WTC11 (cell line): ENCODE results near the gene GIGYF1. TPM values are rescaled to one million over a fixed set of nuclear protein-coding genes. Genes with fewer than 3 reads are reported as not detected.

Experiments used
- ATAC-seq: fragments of 200-7000 bp; cut with Tn5 transposase; 2 replicates; pipeline ENCODE4 v1.10.0; 2021; ENCODE audit warnings: mild to moderate bottlenecking, moderate library complexity
- CTCF ChIA-PET: fragments of 300-600 bp; sonication (Branson Sonifier 250); formaldehyde crosslinking; loops from one replicate; lab custom pipeline; 2021; ENCODE audit warnings: antibody characterized with exemption; lab: Charles Lee
- POLR2A ChIA-PET: fragments of 350-600 bp; sonication (Branson Sonifier 250); formaldehyde crosslinking; loops from one replicate; lab custom pipeline; 2021; ENCODE audit warnings: antibody characterized with exemption; lab: Charles Lee
- DNase-seq: peaks from one replicate; pipeline ENCODE4 v3.0.0; 2021; ENCODE audit warnings: low spot score
- H3K27ac Mint-ChIP-seq: 2 replicates; pipeline ENCODE4 v1.8.0; 2021; ENCODE audit warnings: mixed read lengths
- H3K27me3 Mint-ChIP-seq: 2 replicates; pipeline ENCODE4 v1.8.0; 2021; ENCODE audit warnings: low read depth, mild to moderate bottlenecking, moderate library complexity, mixed read lengths
- H3K36me3 Mint-ChIP-seq: 2 replicates; pipeline ENCODE4 v1.8.0; 2021; ENCODE audit warnings: mixed read lengths
- H3K4me1 Mint-ChIP-seq: 2 replicates; pipeline ENCODE4 v1.8.0; 2022; ENCODE audit warnings: mixed read lengths
- H3K4me3 Mint-ChIP-seq: 2 replicates; pipeline ENCODE4 v1.8.0; 2021; ENCODE audit warnings: mild to moderate bottlenecking, moderate library complexity, mixed read lengths
- H3K9me3 Mint-ChIP-seq: 2 replicates; pipeline ENCODE4 v1.8.0; 2021; ENCODE audit warnings: mixed read lengths
- ATF1 ChIP-seq: sonication (generic); formaldehyde crosslinking; IDR thresholded peaks from 2 replicates; pipeline ENCODE4 v1.8.1; 2023; ENCODE audit warnings: mild to moderate bottlenecking, moderate library complexity, missing genetic modification reagents
- ELF4 ChIP-seq: sonication (generic); formaldehyde crosslinking; IDR thresholded peaks from 2 replicates; pipeline ENCODE4 v1.8.1; 2022; ENCODE audit warnings: low read depth, mild to moderate bottlenecking, moderate library complexity, missing genetic modification reagents
- ESRRA ChIP-seq: sonication (generic); formaldehyde crosslinking; IDR thresholded peaks from 2 replicates; pipeline ENCODE4 v1.8.1; 2022; ENCODE audit warnings: mild to moderate bottlenecking, missing genetic modification reagents, borderline replicate concordance
- HMGA2 ChIP-seq: fragments of 250-450 bp; sonication (Bioruptor Pico); IDR thresholded peaks from 2 replicates; pipeline ENCODE4 v1.4.0; 2021; ENCODE audit warnings: mild to moderate bottlenecking, moderate library complexity
- MYBL2 ChIP-seq: sonication (generic); formaldehyde crosslinking; IDR thresholded peaks from 2 replicates; pipeline ENCODE4 v1.8.1; 2023; ENCODE audit warnings: mild to moderate bottlenecking, moderate library complexity, missing genetic modification reagents
- TEAD1 ChIP-seq: sonication (generic); formaldehyde crosslinking; IDR thresholded peaks from 2 replicates; pipeline ENCODE4 v1.8.0; 2022; ENCODE audit warnings: mild to moderate bottlenecking, missing genetic modification reagents
- TEAD4 ChIP-seq: sonication (generic); formaldehyde crosslinking; IDR thresholded peaks from 2 replicates; pipeline ENCODE4 v1.8.0; 2022; ENCODE audit warnings: mild to moderate bottlenecking, missing genetic modification reagents
- TP53 ChIP-seq: sonication (generic); formaldehyde crosslinking; IDR thresholded peaks from 2 replicates; pipeline ENCODE4 v1.8.1; 2023; ENCODE audit warnings: mild to moderate bottlenecking, missing genetic modification reagents
- ZBTB21 ChIP-seq: sonication (generic); formaldehyde crosslinking; IDR thresholded peaks from 2 replicates; pipeline ENCODE4 v1.8.1; 2023; ENCODE audit warnings: mild to moderate bottlenecking, missing genetic modification reagents, borderline replicate concordance
- ZNF219 ChIP-seq: sonication (generic); formaldehyde crosslinking; IDR thresholded peaks from 2 replicates; pipeline ENCODE4 v1.8.0; 2023; ENCODE audit warnings: missing genetic modification reagents, mild to moderate bottlenecking, borderline replicate concordance
- ZNF232 ChIP-seq: sonication (generic); formaldehyde crosslinking; IDR thresholded peaks from 2 replicates; pipeline ENCODE4 v1.8.0; 2022; ENCODE audit warnings: mild to moderate bottlenecking, missing genetic modification reagents
- ZNF317 ChIP-seq: sonication (generic); formaldehyde crosslinking; IDR thresholded peaks from 2 replicates; pipeline ENCODE4 v1.8.1; 2023; ENCODE audit warnings: low read depth, mild to moderate bottlenecking, moderate library complexity, missing genetic modification reagents, borderline replicate concordance
- total RNA-seq: library from RNA; stranded (reverse); gene quantifications from 3 replicates; pipeline ENCODE4 v1.2.3, GENCODE V29; 2021
- TF ChIP-seq, protein P1 (sequence below): sonication (generic); formaldehyde crosslinking; IDR thresholded peaks from 2 replicates; pipeline ENCODE4 v1.8.1; 2022; ENCODE audit warnings: mild to moderate bottlenecking, moderate library complexity, missing genetic modification reagents
- TF ChIP-seq, protein P2 (sequence below): fragments of 250-450 bp; sonication (Bioruptor Pico); IDR thresholded peaks from 2 replicates; pipeline ENCODE4 v2.1.2; 2022; ENCODE audit warnings: mild to moderate bottlenecking, moderate library complexity
- TF ChIP-seq, protein P3 (sequence below): sonication (generic); formaldehyde crosslinking; IDR thresholded peaks from 2 replicates; pipeline ENCODE4 v1.8.1; 2022; ENCODE audit warnings: low read depth, missing genetic modification reagents, borderline replicate concordance
- TF ChIP-seq, protein P4 (sequence below): sonication (generic); formaldehyde crosslinking; IDR thresholded peaks from 2 replicates; pipeline ENCODE4 v1.8.0; 2022; ENCODE audit warnings: missing genetic modification reagents
- TF ChIP-seq, protein P5 (sequence below): sonication (generic); formaldehyde crosslinking; IDR thresholded peaks from 2 replicates; pipeline ENCODE4 v1.8.1; 2023; ENCODE audit warnings: mild to moderate bottlenecking, missing genetic modification reagents, moderate library complexity

GIGYF1 gene
- total RNA-seq, 1 experiment from 2014 or later, result 130 TPM

DNA sequence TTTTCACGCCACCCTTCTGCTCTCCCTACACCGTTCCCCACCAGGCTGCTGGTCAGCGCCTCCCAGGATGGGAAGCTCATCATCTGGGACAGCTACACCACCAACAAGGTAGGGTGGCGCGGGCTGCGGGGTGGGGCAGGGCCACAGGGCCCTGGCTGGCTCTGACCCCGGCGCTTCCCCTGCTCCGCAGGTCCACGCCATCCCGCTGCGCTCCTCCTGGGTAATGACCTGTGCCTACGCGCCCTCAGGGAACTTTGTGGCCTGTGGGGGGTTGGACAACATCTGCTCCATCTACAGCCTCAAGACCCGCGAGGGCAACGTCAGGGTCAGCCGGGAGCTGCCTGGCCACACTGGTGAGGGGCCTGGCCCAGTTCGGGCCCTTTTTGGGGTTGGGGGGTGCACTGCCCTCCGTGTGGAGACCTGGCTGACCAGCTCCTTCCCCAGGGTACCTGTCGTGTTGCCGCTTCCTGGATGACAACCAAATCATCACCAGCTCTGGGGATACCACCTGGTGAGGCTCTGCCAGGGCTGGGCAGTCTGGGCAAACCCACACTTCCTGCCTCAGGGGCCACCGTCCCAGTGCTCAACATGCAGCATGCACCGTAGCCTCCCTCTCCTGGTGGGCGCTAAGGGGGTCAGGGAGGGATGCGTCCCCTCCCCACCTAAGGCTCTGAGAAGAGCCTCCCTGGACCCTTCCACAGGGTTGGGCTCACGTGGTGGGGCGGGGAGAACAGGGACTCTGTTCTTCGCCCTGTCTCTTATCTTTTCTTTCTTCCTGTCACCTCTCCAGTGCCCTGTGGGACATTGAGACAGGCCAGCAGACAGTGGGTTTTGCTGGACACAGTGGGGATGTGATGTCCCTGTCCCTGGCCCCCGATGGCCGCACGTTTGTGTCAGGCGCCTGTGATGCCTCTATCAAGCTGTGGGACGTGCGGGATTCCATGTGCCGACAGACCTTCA, 16.5 kb downstream of the GIGYF1 start:
- Mint-ChIP-seq H3K4me1 (peaks cover 11% of the 10 kb centered on the region), H3K9me3 (no peaks in the 10 kb centered on the region), H3K4me3 (no peak overlapping the region; the same call in 1 of the 2 replicates), H3K36me3 (peaks cover 14% of the 10 kb centered on the region), H3K27ac (no peak overlapping the region), H3K27me3 (peaks cover 6% of the 10 kb centered on the region)
- CTCF ChIA-PET, result interaction anchor here (0.9 to 4.1 kb wide), 7 partner anchors 13 to 65 kb away, joined by 3 to 18 read pairs (median 5); partner anchors contain the start of gene MOSPD3
- DNase-seq, result no peak
- POLR2A ChIA-PET, result interaction anchor here (0.6 to 2.0 kb wide), 5 partner anchors 11 to 175 kb away, joined by 3 to 9 read pairs (median 3); partner anchors contain the start of genes POP7 and SLC12A9
- TF ChIP-seq TEAD4 (CRISPR knock-in tag) (no peak), MYBL2 (no peak), HMGA2 (no peak), ZNF232 (CRISPR knock-in tag) (no peak), ATF1 (0 out of 2 replicates have a peak, but pooled peaks have one; percentile 20), TP53 (CRISPR knock-in tag) (no peak), ELF4 (CRISPR knock-in tag) (no peak), ZNF219 (CRISPR knock-in tag) (no peak), ZBTB21 (CRISPR knock-in tag) (no peak), ZNF317 (CRISPR knock-in tag) (no peak), TEAD1 (CRISPR knock-in tag) (no peak), ESRRA (no peak)
- TF ChIP-seq, protein P1, sequence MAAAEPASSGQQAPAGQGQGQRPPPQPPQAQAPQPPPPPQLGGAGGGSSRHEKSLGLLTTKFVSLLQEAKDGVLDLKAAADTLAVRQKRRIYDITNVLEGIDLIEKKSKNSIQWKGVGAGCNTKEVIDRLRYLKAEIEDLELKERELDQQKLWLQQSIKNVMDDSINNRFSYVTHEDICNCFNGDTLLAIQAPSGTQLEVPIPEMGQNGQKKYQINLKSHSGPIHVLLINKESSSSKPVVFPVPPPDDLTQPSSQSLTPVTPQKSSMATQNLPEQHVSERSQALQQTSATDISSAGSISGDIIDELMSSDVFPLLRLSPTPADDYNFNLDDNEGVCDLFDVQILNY (CRISPR knock-in tag), result no peak
- TF ChIP-seq, protein P2, sequence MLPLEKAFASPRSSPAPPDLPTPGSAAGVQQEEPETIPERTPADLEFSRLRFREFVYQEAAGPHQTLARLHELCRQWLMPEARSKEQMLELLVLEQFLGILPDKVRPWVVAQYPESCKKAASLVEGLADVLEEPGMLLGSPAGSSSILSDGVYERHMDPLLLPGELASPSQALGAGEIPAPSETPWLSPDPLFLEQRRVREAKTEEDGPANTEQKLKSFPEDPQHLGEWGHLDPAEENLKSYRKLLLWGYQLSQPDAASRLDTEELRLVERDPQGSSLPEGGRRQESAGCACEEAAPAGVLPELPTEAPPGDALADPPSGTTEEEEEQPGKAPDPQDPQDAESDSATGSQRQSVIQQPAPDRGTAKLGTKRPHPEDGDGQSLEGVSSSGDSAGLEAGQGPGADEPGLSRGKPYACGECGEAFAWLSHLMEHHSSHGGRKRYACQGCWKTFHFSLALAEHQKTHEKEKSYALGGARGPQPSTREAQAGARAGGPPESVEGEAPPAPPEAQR (CRISPR knock-in tag), result no peak
- TF ChIP-seq, protein P3, sequence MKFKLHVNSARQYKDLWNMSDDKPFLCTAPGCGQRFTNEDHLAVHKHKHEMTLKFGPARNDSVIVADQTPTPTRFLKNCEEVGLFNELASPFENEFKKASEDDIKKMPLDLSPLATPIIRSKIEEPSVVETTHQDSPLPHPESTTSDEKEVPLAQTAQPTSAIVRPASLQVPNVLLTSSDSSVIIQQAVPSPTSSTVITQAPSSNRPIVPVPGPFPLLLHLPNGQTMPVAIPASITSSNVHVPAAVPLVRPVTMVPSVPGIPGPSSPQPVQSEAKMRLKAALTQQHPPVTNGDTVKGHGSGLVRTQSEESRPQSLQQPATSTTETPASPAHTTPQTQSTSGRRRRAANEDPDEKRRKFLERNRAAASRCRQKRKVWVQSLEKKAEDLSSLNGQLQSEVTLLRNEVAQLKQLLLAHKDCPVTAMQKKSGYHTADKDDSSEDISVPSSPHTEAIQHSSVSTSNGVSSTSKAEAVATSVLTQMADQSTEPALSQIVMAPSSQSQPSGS (CRISPR knock-in tag), result no peak
- TF ChIP-seq, protein P4, sequence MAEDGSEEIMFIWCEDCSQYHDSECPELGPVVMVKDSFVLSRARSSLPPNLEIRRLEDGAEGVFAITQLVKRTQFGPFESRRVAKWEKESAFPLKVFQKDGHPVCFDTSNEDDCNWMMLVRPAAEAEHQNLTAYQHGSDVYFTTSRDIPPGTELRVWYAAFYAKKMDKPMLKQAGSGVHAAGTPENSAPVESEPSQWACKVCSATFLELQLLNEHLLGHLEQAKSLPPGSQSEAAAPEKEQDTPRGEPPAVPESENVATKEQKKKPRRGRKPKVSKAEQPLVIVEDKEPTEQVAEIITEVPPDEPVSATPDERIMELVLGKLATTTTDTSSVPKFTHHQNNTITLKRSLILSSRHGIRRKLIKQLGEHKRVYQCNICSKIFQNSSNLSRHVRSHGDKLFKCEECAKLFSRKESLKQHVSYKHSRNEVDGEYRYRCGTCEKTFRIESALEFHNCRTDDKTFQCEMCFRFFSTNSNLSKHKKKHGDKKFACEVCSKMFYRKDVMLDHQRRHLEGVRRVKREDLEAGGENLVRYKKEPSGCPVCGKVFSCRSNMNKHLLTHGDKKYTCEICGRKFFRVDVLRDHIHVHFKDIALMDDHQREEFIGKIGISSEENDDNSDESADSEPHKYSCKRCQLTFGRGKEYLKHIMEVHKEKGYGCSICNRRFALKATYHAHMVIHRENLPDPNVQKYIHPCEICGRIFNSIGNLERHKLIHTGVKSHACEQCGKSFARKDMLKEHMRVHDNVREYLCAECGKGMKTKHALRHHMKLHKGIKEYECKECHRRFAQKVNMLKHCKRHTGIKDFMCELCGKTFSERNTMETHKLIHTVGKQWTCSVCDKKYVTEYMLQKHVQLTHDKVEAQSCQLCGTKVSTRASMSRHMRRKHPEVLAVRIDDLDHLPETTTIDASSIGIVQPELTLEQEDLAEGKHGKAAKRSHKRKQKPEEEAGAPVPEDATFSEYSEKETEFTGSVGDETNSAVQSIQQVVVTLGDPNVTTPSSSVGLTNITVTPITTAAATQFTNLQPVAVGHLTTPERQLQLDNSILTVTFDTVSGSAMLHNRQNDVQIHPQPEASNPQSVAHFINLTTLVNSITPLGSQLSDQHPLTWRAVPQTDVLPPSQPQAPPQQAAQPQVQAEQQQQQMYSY, result no peak
- TF ChIP-seq, protein P5, sequence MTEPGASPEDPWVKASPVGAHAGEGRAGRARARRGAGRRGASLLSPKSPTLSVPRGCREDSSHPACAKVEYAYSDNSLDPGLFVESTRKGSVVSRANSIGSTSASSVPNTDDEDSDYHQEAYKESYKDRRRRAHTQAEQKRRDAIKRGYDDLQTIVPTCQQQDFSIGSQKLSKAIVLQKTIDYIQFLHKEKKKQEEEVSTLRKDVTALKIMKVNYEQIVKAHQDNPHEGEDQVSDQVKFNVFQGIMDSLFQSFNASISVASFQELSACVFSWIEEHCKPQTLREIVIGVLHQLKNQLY (CRISPR knock-in tag), result 0 out of 2 replicates have a peak, but pooled peaks have one; percentile 24
- no peak for ATAC-seq
